OCI-LY1 (cell line): ENCODE data around the gene CNEP1R1.

ENCODE experiments used
- H2AFZ ChIP-seq: fragments of 200-600 bp; sonication (generic), shearing (Covaris generic); 2 replicates; pipeline ENCODE4 v1.6.0; 2014; ENCODE audit warnings: antibody characterized with exemption, mild to moderate bottlenecking, low read length
- H3F3A ChIP-seq: fragments of 200-600 bp; sonication (generic), shearing (Covaris generic); 2 replicates; pipeline ENCODE4 v1.6.0; 2014; ENCODE audit warnings: mild to moderate bottlenecking, antibody characterized with exemption, low read length, moderate library complexity; ENCODE audit not compliant: insufficient read depth
- H3K27ac ChIP-seq: fragments of 200-600 bp; sonication (generic); 2 replicates; pipeline ENCODE4 v1.5.1; 2014; ENCODE audit warnings: low read length, mixed run types, mild to moderate bottlenecking, low read depth; ENCODE audit not compliant: poor library complexity, severe bottlenecking
- H3K27me3 ChIP-seq: fragments of 200-600 bp; sonication (generic); 2 replicates; pipeline ENCODE4 v1.6.0; 2014; ENCODE audit warnings: antibody characterized with exemption, mild to moderate bottlenecking, low read length, moderate library complexity; ENCODE audit not compliant: insufficient read depth
- H3K36me3 ChIP-seq: fragments of 200-600 bp; sonication (generic); 2 replicates; pipeline ENCODE4 v1.6.1; 2014; ENCODE audit warnings: mild to moderate bottlenecking, antibody characterized with exemption, low read length, moderate library complexity, mixed read lengths; ENCODE audit not compliant: insufficient read depth
- H3K4me1 ChIP-seq: fragments of 200-600 bp; sonication (generic); 2 replicates; pipeline ENCODE4 v1.5.1; 2014; ENCODE audit warnings: mild to moderate bottlenecking, low read length, moderate library complexity; ENCODE audit not compliant: insufficient read depth, severe bottlenecking
- H3K4me2 ChIP-seq: fragments of 200-600 bp; sonication (generic), shearing (Covaris generic); 2 replicates; pipeline ENCODE4 v1.6.1; 2014; ENCODE audit warnings: low read length
- H3K4me3 ChIP-seq: fragments of 200-600 bp; sonication (generic); 2 replicates; pipeline ENCODE4 v1.5.1; 2014; ENCODE audit warnings: low read length, low read depth, mild to moderate bottlenecking, mixed read lengths; ENCODE audit not compliant: poor library complexity, severe bottlenecking
- H3K79me2 ChIP-seq: fragments of 200-600 bp; shearing (Covaris generic); 2 replicates; pipeline ENCODE4 v1.6.1; 2016; ENCODE audit warnings: mixed run types, low read length, mixed read lengths; ENCODE audit not compliant: insufficient read depth
- H3K9ac ChIP-seq: fragments of 200-600 bp; sonication (generic), shearing (Covaris generic); 2 replicates; pipeline ENCODE4 v1.6.1; 2014; ENCODE audit warnings: mild to moderate bottlenecking, low read length, mixed read lengths
- H3K9me2 ChIP-seq: fragments of 200-600 bp; sonication (generic), shearing (Covaris generic); 2 replicates; pipeline ENCODE4 v1.6.1; 2014; ENCODE audit warnings: low read depth, mild to moderate bottlenecking, low read length, mixed read lengths
- H3K9me3 ChIP-seq: fragments of 200-600 bp; shearing (Covaris generic); 2 replicates; pipeline ENCODE4 v1.6.1; 2014; ENCODE audit warnings: low read length, mixed read lengths
- H4K20me1 ChIP-seq: fragments of 200-600 bp; sonication (generic), shearing (Covaris generic); 2 replicates; pipeline ENCODE4 v1.6.0; 2016; ENCODE audit warnings: mild to moderate bottlenecking, low read length; ENCODE audit not compliant: insufficient read depth
- EZH2 ChIP-seq: fragments of 200-600 bp; sonication (generic), shearing (Covaris generic); IDR thresholded peaks from 2 replicates; pipeline ENCODE4 v1.8.0; 2017; ENCODE audit warnings: borderline replicate concordance, mixed run types, mild to moderate bottlenecking, antibody characterized with exemption, low read length, moderate library complexity, mixed read lengths
- TF ChIP-seq, protein P1 (sequence below): fragments of 200-600 bp; sonication (generic), shearing (Covaris generic); IDR thresholded peaks from 2 replicates; pipeline ENCODE4 v1.5.1; 2017; ENCODE audit warnings: mild to moderate bottlenecking, antibody characterized with exemption, low read length, moderate library complexity, mixed read lengths

Gene CNEP1R1

DNA sequence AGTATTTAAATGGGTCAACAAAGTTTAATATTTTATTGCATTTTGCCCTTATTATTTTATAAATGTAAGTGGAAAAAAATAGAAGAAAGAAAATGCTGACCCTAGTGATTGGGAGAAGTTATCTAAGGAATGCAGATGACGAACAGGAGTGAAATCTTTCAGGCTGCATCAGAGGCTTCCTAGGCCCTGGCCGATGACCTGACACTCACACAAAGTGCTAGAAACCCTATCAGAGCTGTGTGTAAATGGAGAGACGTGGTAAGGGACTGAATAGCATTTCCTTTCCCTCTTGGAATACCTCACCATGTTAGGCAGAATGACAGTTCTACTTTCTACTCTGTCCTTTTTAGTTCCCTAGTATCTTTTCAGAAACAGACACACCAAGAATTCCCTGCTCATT, 44.9 kb upstream of the CNEP1R1 start:
- H3F3A ChIP-seq: no peaks in the 10 kb centered on the region
- TF ChIP-seq, protein P1, sequence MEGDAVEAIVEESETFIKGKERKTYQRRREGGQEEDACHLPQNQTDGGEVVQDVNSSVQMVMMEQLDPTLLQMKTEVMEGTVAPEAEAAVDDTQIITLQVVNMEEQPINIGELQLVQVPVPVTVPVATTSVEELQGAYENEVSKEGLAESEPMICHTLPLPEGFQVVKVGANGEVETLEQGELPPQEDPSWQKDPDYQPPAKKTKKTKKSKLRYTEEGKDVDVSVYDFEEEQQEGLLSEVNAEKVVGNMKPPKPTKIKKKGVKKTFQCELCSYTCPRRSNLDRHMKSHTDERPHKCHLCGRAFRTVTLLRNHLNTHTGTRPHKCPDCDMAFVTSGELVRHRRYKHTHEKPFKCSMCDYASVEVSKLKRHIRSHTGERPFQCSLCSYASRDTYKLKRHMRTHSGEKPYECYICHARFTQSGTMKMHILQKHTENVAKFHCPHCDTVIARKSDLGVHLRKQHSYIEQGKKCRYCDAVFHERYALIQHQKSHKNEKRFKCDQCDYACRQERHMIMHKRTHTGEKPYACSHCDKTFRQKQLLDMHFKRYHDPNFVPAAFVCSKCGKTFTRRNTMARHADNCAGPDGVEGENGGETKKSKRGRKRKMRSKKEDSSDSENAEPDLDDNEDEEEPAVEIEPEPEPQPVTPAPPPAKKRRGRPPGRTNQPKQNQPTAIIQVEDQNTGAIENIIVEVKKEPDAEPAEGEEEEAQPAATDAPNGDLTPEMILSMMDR: no peak
- no peak for TF ChIP-seq EZH2

DNA sequence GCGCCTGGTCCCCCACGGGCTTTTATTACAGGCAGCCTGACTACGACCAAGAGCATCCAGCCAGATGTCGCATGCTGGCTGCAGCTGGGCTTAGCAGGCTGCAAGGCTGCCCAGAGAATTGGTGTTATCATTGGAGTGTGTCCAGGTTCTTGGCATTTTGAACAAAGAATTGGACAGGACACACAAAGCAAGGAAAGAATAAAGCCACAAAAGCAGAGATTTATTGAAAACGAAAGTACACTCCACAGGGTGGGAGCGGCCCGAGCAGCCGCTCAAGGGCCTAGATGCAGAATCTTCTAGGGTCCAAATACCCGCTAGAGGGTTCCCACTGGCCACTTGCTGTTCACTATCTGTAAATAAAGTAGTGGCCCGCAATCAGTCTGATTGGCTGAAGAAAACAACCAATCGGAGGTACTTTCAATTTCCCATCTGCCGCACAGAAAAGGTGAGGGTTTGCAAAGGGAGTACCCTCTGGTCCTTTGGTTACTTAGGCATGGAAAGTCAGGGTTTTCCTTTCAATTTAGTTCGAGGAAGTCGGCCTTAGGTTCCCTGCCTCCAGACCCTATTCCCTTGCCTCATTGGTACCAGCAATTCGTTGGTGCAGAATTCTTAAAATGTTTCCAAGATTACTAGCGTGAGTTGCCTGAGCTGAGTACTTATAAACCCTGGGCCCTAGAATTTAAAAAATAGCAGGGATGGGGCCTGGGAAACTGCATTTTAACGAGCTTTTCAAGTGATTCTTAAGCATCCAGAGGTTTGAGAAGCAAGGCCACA, 38.5 kb upstream of the CNEP1R1 start:
- Histone ChIP-seq H3K27me3 (no peaks in the 10 kb centered on the region), H3K4me3 (no peak overlapping the region), H3K9ac (no peak overlapping the region), H3K79me2 (no peaks in the 10 kb centered on the region), H3K9me2 (no peaks in the 10 kb centered on the region), H3K4me1 (no peaks in the 10 kb centered on the region), H4K20me1 (no peaks in the 10 kb centered on the region), H3K36me3 (no peaks in the 10 kb centered on the region), H3F3A (no peaks in the 10 kb centered on the region), H3K9me3 (no peaks in the 10 kb centered on the region), H3K27ac (no peak overlapping the region), H3K4me2 (no peak overlapping the region), H2AFZ (no peak overlapping the region)
- TF ChIP-seq EZH2: no peak
- TF ChIP-seq, protein P1: no peak

More for the DNA sequence above, 44.9 kb upstream of the CNEP1R1 start:
- H2AFZ ChIP-seq: no peak overlapping the region
- no peak overlapping the region for H3K4me2 ChIP-seq
- no peaks in the 10 kb centered on the region for H3K9me2 ChIP-seq
- H3K27me3 ChIP-seq: no peaks in the 10 kb centered on the region
- H3K27ac ChIP-seq: no peak overlapping the region
- no peak overlapping the region for H3K4me3 ChIP-seq
- no peaks in the 10 kb centered on the region for H4K20me1 ChIP-seq
- no peaks in the 10 kb centered on the region for H3K79me2 ChIP-seq
- no peaks in the 10 kb centered on the region for H3K9me3 ChIP-seq
- H3K4me1 ChIP-seq: no peaks in the 10 kb centered on the region
- no peaks in the 10 kb centered on the region for H3K36me3 ChIP-seq
- no peak overlapping the region for H3K9ac ChIP-seq

DNA sequence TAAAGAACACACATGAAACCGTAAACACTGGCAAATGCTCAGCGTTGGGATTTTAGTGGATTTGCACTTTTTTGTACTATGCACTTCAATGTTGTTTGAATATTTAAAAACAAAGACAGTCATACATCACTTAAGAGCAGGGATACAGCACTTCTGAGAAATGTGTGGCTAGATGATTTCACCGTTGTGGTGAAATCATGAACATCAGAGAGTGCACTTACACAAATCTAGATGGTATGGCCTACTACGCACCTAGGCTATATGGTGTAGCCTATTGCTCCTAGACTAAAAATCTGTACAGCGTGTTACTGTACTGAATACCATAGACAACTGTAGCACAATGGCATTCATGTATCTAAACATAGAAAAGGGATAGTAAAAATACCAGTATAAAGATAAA, 37.6 kb upstream of the CNEP1R1 start:
- Histone ChIP-seq H3K36me3 (no peaks in the 10 kb centered on the region), H3K4me1 (no peaks in the 10 kb centered on the region), H3K27me3 (no peaks in the 10 kb centered on the region), H3K9me2 (no peaks in the 10 kb centered on the region), H3K9ac (no peak overlapping the region), H3K4me2 (no peak overlapping the region), H4K20me1 (no peaks in the 10 kb centered on the region), H3K9me3 (no peaks in the 10 kb centered on the region), H3K4me3 (no peak overlapping the region), H3K27ac (no peak overlapping the region), H3K79me2 (no peaks in the 10 kb centered on the region), H2AFZ (no peak overlapping the region), H3F3A (no peaks in the 10 kb centered on the region)
- TF ChIP-seq, protein P1: no peak
- no peak for TF ChIP-seq EZH2
